Natural killer cell (primary cell): ENCODE data around the gene GLYATL1. TPM values are rescaled to one million over a fixed set of nuclear protein-coding genes. Genes with fewer than 3 reads are reported as not detected.

Experiments
- ATAC-seq, 3 donors: fragments of 150-1000 bp in 2 of 3; fragments of 200-7000 bp in 1 of 3; cut with Tn5 transposase; 1 replicate in 1 of 3; 2 replicates in 2 of 3; pipeline ENCODE4 v1.10.0; 2021; ENCODE audit warnings: mild to moderate bottlenecking in 2 of 3, moderate library complexity in 2 of 3
- DNase-seq, 2 donors: peaks; one replicate each; pipeline versions ENCODE4 v3.0.0 to v3.0.0-alpha.2; 2013 to 2021; ENCODE audit warnings: mixed read lengths in 1 of 2
- H3K27ac ChIP-seq: one replicate; pipeline ENCODE4 v1.5.1; 2013; ENCODE audit warnings: mild to moderate bottlenecking, low read length
- H3K27me3 ChIP-seq: one replicate; pipeline ENCODE4 v1.6.1; 2013; ENCODE audit warnings: low read length; ENCODE audit not compliant: control insufficient read depth, insufficient read depth
- H3K36me3 ChIP-seq: one replicate; pipeline ENCODE4 v1.6.1; 2013; ENCODE audit warnings: low read length; ENCODE audit not compliant: control insufficient read depth, insufficient read depth
- H3K4me1 ChIP-seq: one replicate; pipeline ENCODE4 v1.6.1; 2013; ENCODE audit warnings: low read length; ENCODE audit not compliant: control insufficient read depth, insufficient read depth
- H3K4me3 ChIP-seq: one replicate; pipeline ENCODE4 v1.5.1; 2013; ENCODE audit warnings: low read length
- H3K9me3 ChIP-seq: one replicate; pipeline ENCODE4 v1.6.1; 2013; ENCODE audit warnings: low read length; ENCODE audit not compliant: control insufficient read depth, insufficient read depth
- H3K27ac Mint-ChIP-seq, 2 donors: one replicate each; pipeline ENCODE4 v1.8.0; 2022; ENCODE audit warnings: mild to moderate bottlenecking in 2 of 2, mixed read lengths in 2 of 2, moderate library complexity in 1 of 2
- H3K27me3 Mint-ChIP-seq, 2 donors: one replicate each; pipeline ENCODE4 v1.8.0; 2022; ENCODE audit warnings: low read depth in 2 of 2, mixed read lengths in 2 of 2
- H3K36me3 Mint-ChIP-seq: one replicate; pipeline ENCODE4 v1.8.0; 2022; ENCODE audit warnings: mixed read lengths
- H3K4me1 Mint-ChIP-seq, 2 donors: one replicate each; pipeline ENCODE4 v1.8.0; 2022; ENCODE audit warnings: mixed read lengths in 2 of 2
- H3K4me3 Mint-ChIP-seq: one replicate; pipeline ENCODE4 v1.8.0; 2022; ENCODE audit warnings: mild to moderate bottlenecking, moderate library complexity, mixed read lengths
- H3K9me3 Mint-ChIP-seq, 2 donors: one replicate each; pipeline ENCODE4 v1.8.0; 2022; ENCODE audit warnings: mixed read lengths in 2 of 2
- CTCF ChIP-seq: fragments of 200-600 bp; IDR thresholded peaks from one replicate; pipeline ENCODE4 v1.8.0; 2022; ENCODE audit warnings: antibody characterized with exemption
- WGBS: methylation state at CpG from one replicate; pipeline ENCODE4 v1.1.7; 2013; ENCODE audit warnings: missing lambda C conversion rate; ENCODE audit not compliant: insufficient coverage; 5-methylcytosine and 5-hydroxymethylcytosine counted together
- intact Hi-C: fragments of 100-400 bp; cut with micrococcal nuclease; formaldehyde crosslinking; loops from one replicate; pipeline ENCODE4 v1.14.2; 2022
- total RNA-seq, 4 donors: library from RNA; stranded (reverse); fragments of 120-200 nt in 1 of 4; gene quantifications; one replicate each; pipeline versions ENCODE4 v1.2.3 to v1.2.4, GENCODE V29; 2013 to 2022

Gene GLYATL1
- total RNA-seq, 3 donors from 2014 or later (not counting 1 experiment from before 2014, with no cell fraction given), result not detected

- peaks cover 0 to 2% of the 10 kb centered on the region in 2 donors for H3K9me3 Mint-ChIP-seq
- Histone ChIP-seq H3K27ac (no peak overlapping the region), H3K4me1 (no peaks in the 10 kb centered on the region), H3K4me3 (no peak overlapping the region), H3K36me3 (no peaks in the 10 kb centered on the region), H3K9me3 (no peaks in the 10 kb centered on the region), H3K27me3 (no peaks in the 10 kb centered on the region)
- ATAC-seq (no peak), DNase-seq (no peak)
- no peak for TF ChIP-seq CTCF
- no peaks in the 10 kb centered on the region for H3K36me3 Mint-ChIP-seq
- intact Hi-C loops, result no loop called here
- H3K27ac Mint-ChIP-seq, result no peak overlapping the region
- no peaks in the 10 kb centered on the region for H3K4me1 Mint-ChIP-seq
- no peak overlapping the region for H3K4me3 Mint-ChIP-seq
- 82% methylated on average over 1 of the region's 1 CpG for WGBS
- peaks cover 2 to 18% of the 10 kb centered on the region in 2 donors for H3K27me3 Mint-ChIP-seq
Observed at GRCh38 chr11:58992489-58992888, 53.2 kb downstream of the GLYATL1 start.

GRCh38 chr11:58994171-58994570 is 54.9 kb downstream of the GLYATL1 start:
- intact Hi-C loops, result no loop called here
- ATAC-seq (no peak), DNase-seq (no peak)
- TF ChIP-seq CTCF, result no peak
- Mint-ChIP-seq H3K4me3 (no peak overlapping the region), H3K27me3 (peaks cover 6 to 31% of the 10 kb centered on the region in 2 donors), H3K9me3 (no peaks in the 10 kb centered on the region), H3K4me1 (no peaks in the 10 kb centered on the region), H3K36me3 (no peaks in the 10 kb centered on the region), H3K27ac (no peak overlapping the region)
- no peaks in the 10 kb centered on the region for H3K9me3 ChIP-seq
- no peak overlapping the region for H3K27ac ChIP-seq
- H3K36me3 ChIP-seq, result no peaks in the 10 kb centered on the region
- H3K4me1 ChIP-seq, result no peaks in the 10 kb centered on the region
- WGBS, result 85% methylated on average over 3 of the region's 3 CpGs
- no peak overlapping the region for H3K4me3 ChIP-seq
- no peaks in the 10 kb centered on the region for H3K27me3 ChIP-seq

GRCh38 chr11:58998480-58999290 is 59.4 kb downstream of the GLYATL1 start:
- ATAC-seq, result no peak
- no peak for TF ChIP-seq CTCF
- no peak overlapping the region for H3K4me3 Mint-ChIP-seq
- H3K27me3 ChIP-seq, result no peaks in the 10 kb centered on the region
- no peak overlapping the region for H3K27ac Mint-ChIP-seq
- no peaks in the 10 kb centered on the region for H3K4me1 Mint-ChIP-seq
- H3K27ac ChIP-seq, result no peak overlapping the region
- H3K27me3 Mint-ChIP-seq, result peaks cover 11 to 21% of the 10 kb centered on the region in 2 donors
- DNase-seq, result no peak
- H3K4me3 ChIP-seq, result no peak overlapping the region
- no peaks in the 10 kb centered on the region for H3K9me3 ChIP-seq
- no peaks in the 10 kb centered on the region for H3K9me3 Mint-ChIP-seq
- H3K36me3 ChIP-seq, result no peaks in the 10 kb centered on the region
- 92% methylated on average over 3 of the region's 7 CpGs for WGBS
- no peaks in the 10 kb centered on the region for H3K36me3 Mint-ChIP-seq
- no peaks in the 10 kb centered on the region for H3K4me1 ChIP-seq
- intact Hi-C loops, result no loop called here

- Histone ChIP-seq H3K36me3 (no peaks in the 10 kb centered on the region), H3K4me1 (no peaks in the 10 kb centered on the region), H3K27ac (no peak overlapping the region), H3K9me3 (no peaks in the 10 kb centered on the region), H3K27me3 (no peaks in the 10 kb centered on the region), H3K4me3 (no peak overlapping the region)
- Mint-ChIP-seq H3K27ac (no peak overlapping the region), H3K4me1 (no peaks in the 10 kb centered on the region), H3K27me3 (peaks cover 11 to 21% of the 10 kb centered on the region in 2 donors), H3K36me3 (no peaks in the 10 kb centered on the region), H3K4me3 (no peak overlapping the region), H3K9me3 (no peaks in the 10 kb centered on the region)
- no peak for TF ChIP-seq CTCF
- ATAC-seq (no peak), DNase-seq (no peak)
- intact Hi-C loops, result no loop called here
- 55% methylated on average over 1 of the region's 1 CpG for WGBS
Observed at GRCh38 chr11:58999291-58999680, 60.0 kb downstream of the GLYATL1 start.
